ENCODE data around the gene PLCXD1.
"Not testable (repeated sequence)": the region's sequence is repeated elsewhere in the genome, so short reads cannot be mapped to it uniquely, and the experiment has no call there.

Gene PLCXD1

GRCh38 chrX:292900-293897, 12.0 kb downstream of the PLCXD1 start:
- no peak for DNase-seq

DNA sequence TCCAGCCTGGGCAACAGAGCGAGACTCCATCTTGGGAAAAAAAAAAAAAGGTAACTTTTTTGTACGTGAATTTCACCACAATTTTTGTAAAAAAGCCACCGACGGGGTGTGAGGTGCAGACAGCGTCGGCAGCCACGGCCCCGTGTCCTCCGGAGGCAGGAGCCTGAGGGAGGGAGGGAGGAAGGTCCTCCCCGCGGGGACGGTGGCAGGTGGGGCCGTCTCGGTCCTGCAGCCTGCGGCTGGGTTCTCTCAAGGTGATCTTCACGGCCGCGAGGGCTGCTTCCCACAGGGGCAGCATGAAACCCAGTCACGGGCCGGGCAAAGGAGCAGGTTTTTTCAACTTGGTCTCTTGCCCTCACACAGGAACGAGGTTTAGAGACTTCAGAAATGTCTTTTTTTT, 14.0 kb downstream of the PLCXD1 start:
- no peak for DNase-seq

GRCh38 chrX:298993-299392, 17.8 kb downstream of the PLCXD1 start:
- no peak for DNase-seq

DNA sequence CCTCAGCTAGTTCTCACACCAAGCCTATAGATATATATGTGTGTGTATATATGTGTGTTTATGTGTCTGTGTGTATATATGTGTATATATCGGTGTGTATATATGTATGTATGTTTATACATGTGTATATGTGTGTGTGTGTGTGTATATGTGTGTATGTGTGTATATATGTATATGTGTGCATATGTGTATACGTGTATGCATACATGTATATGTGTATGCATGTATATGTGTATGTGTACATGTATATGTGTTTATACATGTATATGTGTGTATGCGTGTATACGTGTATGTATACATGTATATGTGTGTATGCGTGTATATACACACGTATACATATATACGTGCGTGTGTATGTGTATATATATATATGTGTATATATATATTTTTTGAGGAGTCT, 19.2 kb downstream of the PLCXD1 start:
- no peak for DNase-seq

GRCh38 chrX:302975-303374, 21.8 kb downstream of the PLCXD1 start:
- no peak for DNase-seq

- DNase-seq = not testable (repeated sequence)
Observed at GRCh38 chrX:305781-306613, 24.8 kb downstream of the PLCXD1 start.

DNA sequence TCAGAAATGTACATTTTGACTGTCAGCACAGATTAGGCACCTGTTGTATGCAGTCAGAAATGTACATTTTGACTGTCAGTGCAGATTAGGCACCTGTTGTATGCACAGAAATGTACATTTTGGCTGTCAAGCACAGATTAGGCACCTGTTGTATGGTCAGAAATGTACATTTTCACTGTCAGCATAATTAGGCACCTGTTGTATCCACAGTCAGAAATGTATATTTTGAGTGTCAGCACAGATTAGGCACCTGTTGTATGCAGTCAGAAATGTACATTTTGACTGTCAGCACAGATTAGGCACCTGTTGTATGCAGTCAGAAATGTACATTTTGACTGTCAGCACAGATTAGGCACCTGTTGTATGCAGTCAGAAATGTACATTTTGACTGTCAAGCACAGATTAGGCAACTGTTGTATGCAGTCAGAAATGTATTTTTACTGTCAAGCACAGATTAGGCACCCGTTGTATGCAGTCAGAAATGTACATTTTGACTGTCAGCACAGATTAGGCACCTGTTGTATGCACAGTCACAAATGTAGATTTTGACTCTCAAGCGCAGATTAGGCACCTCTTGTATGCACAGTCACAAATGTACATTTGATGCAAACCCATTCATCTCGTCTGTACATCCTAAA, 25.6 kb downstream of the PLCXD1 start:
- DNase-seq = not testable (repeated sequence)

- DNase-seq = no peak
Observed at GRCh38 chrX:307261-308111, 26.3 kb downstream of the PLCXD1 start.

DNA sequence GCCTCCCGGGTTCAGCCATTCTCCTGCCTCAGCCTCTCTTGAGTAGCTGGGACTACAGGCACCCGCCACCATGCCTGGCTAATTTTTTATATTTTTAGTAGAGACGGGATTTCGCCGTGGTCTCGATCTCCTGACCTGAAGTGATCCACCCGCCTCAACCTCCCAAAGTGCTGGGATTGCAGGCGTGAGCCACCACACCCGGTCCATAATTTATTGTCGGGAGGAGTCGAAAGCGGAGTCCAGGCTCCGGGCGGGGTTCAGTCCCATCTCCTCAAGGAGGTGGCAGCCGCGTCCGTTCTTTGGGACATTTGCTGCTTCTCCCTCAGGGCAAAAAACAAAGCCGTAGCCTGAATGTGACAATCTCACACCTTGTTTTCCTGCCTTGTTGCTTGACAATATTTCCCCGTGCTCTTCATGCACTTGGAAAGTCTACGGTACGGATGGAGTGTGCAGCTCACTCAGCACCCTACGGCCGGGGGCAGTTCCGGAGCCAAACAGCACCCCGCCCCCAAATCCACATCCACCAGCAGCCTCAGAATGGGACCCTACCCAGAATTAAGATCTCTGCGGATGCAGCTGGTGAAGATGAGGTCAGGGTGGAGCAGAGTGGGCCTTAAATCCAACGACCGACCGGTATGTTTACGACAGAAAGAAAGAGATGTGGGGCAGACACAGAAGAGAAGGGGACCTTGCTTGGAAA, 27.8 kb downstream of the PLCXD1 start:
- no peak for DNase-seq

GRCh38 chrX:310621-311155, 29.5 kb downstream of the PLCXD1 start:
- DNase-seq = no peak

- no peak for DNase-seq
Observed at GRCh38 chrX:311156-312129, 30.3 kb downstream of the PLCXD1 start.

DNA sequence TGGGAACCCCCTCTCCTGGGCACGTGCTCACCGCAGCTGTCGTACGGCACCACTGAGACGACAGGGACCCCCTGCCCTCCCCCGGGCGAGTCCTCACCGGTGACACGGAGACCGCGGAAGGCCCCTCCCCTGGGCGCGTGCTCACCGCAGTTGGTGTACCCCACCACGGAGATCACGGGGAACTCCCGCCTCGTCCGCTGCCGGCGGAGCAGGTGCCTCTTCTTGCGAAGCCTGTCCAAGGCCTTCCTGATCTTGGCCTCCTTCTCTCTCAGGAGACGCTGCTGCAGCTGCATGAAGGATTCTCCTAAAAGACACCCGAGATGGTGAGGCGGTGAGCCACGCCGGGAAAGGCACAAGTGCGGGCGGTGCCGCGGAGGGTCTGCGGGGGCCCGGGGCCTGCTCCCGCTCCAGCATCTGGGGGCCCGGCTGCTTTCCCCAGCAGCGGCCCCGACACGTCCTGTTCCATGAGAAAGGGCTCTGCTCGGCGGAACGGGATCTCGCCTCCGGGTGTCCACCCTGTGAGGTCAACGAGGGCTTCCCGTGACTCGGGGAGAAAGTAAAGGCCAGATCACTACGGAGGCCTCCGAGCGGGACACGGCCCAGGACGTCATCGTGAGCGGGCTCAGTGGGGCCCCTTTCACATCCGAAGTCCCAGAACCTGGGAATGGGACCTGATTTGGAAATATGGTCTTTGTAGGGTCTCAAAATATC, 31.6 kb downstream of the PLCXD1 start:
- no peak for DNase-seq

DNA sequence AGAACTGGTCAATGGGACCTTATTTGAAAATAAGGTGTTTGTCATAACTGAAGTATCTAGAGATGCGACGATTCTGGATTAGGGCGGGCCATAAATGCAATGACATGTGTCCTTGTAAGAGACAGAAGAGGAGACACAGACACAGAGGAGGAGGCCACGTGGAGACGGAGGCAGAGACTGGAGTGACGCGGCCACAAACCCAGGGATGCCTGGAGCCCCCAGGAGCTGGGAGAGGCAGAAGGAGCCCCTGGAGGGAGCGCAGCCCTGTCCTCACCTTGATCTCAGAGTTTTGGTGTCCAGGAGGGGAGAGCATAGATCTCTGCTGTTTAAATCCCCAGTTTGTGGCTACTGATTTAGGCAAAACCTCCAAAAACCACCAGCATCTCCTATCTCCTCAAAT, 32.4 kb downstream of the PLCXD1 start:
- DNase-seq = no peak

- DNase-seq = no peak
Observed at GRCh38 chrX:314049-314448, 32.9 kb downstream of the PLCXD1 start.

GRCh38 chrX:314781-315595, 33.8 kb downstream of the PLCXD1 start:
- no peak for DNase-seq

- no peak for DNase-seq
Observed at GRCh38 chrX:316351-317325, 35.5 kb downstream of the PLCXD1 start.

DNA sequence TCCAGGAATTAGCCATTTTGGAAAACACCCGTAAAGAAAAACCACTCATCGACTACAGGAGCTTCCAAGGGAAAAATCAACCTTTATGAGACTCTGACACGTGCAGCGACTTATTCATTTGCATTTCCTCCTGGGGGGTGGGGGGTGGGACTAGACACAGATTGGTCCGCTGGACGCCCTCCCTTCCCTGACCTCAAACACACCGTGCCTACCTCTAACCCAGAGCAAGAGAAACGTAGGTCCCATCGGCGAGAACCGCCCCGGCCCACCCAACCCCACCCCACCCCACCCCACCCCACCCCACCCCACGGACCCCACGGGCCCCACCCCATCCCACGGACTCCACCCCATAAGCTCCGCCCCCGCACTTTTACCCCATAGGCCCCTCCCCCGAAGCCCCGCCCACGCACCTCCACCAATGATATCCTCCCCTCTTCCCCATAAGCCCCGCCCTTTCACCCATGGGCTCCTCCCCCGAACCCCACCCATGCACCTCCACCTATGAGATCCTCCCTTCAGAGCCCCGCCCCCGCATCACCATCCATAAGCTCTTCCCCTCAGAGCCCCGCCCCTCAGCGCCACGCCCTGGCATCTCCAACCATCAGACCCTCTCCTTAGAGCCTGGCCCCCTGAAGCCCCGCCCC, 36.4 kb downstream of the PLCXD1 start:
- DNase-seq = no peak
